Fibroblast of the conjunctiva (primary cell): ENCODE data around the gene AVEN.
A peak's percentile ranks its signal among the peaks of the same experiment; 100 is the strongest.

ENCODE experiments used
- DNase-seq: peaks from one replicate; pipeline ENCODE4 v3.0.0-alpha.2; 2010; ENCODE audit warnings: low read depth

The AVEN gene

GRCh38 chr15:33912326-33912725, 126.7 kb downstream of the AVEN start:
- no peak for DNase-seq

DNA sequence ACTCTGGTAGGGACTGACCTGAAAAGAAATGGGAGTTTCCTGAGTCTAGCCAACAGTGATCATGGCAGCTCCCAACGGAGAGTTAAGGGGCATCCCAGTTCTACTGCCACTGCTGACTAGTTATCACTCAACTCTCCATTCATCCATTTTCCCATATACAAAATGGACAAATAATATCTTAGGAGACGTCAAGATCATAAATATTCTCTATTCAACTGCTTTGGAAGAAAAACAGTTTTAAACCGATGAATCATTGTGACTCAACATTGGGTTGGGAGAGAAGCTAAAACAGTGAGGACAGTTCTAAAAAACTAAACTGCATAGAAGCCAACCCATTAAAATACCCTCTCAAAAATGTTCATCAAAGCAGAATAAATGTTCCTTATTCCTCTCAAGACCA, 128.3 kb downstream of the AVEN start:
- DNase-seq: no peak

GRCh38 chr15:33908406-33908805, 130.6 kb downstream of the AVEN start:
- DNase-seq: no peak

DNA sequence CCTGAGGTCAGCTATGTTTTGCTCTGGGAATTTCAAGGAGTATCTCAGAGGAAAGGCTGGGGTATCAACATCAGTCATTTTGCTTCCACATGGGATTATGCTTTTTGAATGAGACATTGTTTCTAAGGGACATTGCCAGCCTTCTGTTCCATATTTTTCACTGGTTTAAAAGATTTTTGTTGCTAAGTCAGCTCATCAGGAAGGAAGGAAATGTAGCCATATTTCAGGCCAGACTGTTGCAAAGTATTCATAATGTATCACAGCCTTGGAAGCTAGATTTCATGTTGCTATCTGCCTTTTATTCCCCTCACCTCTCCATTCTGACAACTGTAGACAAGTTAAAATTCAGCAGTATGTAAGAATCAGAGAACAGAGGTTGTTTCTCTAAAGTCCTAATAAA, 131.7 kb downstream of the AVEN start:
- DNase-seq: no peak

DNA sequence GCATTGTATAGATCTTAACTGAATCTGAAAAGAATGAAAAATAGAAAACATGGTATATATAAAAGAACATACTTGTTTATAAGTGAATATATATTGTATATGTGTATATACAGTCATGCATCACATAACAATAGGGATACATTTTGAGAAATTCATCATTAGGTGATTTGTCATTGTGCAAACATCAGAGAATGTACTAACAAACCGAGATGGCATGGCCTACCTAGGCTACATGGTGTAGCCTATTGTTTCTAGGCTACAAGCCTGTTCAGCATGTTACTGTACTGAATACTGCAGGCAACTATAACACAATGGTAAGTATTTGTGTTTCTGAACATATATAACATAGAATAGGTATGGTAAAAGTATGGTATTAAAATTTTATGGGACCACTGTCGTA, 135.3 kb downstream of the AVEN start:
- DNase-seq: no peak

DNA sequence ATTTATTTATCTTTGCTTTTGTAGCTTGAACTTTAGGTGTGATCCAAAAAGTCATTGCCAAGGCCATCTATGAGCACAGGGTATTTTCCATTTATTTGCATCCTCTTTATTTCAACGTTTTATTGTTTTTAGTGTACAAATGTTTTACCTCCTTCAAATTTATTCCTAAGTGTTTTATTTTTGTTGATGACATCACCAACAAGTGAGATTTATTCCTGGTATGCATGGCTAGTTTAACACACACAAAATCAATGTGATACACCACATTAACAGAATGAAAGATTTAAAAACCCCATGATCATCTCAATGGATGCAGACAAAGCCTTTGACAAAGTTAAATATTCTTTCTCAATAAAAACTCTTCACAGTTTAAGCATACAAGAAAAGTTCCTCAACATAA, 137.0 kb downstream of the AVEN start:
- DNase-seq: no peak

GRCh38 chr15:33894193-33894592, 144.8 kb downstream of the AVEN start:
- no peak for DNase-seq

DNA sequence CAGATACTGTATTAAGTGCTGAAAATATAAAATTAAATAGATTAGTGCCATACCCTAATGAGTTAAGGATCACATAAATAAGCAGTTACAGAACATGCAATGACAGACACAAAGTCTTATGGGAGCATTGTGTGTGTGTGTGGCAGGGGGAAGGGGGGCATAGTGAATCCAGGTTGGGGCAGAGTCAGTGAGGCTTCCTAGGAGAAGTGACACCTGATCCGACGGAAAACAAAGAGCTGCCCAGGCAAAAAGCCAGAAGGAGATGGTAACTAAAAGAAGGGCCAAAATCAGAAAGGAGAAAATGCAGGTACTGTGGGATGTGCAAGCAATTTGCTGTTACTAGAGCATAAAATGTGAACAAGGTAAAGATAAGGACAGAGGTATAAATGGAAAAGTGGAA, 150.8 kb downstream of the AVEN start:
- DNase-seq: no peak

- no peak for DNase-seq
These were observed 156.1 kb downstream of the AVEN start for GRCh38 chr15:33882921-33883320.

- DNase-seq: no peak
These were observed 164.8 kb downstream of the AVEN start for GRCh38 chr15:33874156-33874555.

- no peak for DNase-seq
These were observed 166.4 kb downstream of the AVEN start for GRCh38 chr15:33872416-33873106.

GRCh38 chr15:33871980-33872379, 167.0 kb downstream of the AVEN start:
- DNase-seq: no peak

DNA sequence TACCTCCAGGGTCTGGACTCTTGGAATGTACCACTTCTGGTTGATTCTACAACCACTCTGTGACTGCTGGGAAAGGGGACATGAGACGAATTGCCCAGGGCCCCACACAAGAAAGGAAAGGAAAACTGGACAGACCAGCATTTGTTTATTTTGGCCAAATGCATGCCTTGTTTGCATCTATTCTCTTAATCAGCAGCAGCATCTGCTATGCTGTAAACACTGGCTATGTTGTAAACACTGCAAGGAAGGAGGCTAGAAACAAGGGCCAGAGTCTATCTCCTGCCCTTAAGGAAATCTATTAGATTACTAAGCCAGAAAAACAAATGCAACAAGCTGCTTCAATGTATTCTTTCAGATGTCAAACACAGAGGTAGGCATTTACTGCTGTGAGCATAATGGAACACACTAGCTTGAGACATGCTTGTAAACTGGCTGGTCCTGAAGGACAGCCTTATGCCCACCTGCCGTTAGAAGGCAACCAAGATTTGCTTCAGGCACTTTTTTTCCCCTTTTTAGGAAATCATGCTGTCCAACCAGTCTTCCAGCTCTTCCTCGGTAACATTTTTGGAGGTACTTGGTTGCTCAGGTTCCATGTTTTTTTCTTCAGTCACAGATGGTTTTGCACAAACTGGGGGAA, 172.8 kb downstream of the AVEN start:
- no peak for DNase-seq

GRCh38 chr15:33865416-33865815, 173.6 kb downstream of the AVEN start:
- no peak for DNase-seq

GRCh38 chr15:33864360-33865075, 174.5 kb downstream of the AVEN start:
- no peak for DNase-seq

- DNase-seq: peak; percentile 17
These were observed 178.2 kb downstream of the AVEN start for GRCh38 chr15:33860754-33861153.

DNA sequence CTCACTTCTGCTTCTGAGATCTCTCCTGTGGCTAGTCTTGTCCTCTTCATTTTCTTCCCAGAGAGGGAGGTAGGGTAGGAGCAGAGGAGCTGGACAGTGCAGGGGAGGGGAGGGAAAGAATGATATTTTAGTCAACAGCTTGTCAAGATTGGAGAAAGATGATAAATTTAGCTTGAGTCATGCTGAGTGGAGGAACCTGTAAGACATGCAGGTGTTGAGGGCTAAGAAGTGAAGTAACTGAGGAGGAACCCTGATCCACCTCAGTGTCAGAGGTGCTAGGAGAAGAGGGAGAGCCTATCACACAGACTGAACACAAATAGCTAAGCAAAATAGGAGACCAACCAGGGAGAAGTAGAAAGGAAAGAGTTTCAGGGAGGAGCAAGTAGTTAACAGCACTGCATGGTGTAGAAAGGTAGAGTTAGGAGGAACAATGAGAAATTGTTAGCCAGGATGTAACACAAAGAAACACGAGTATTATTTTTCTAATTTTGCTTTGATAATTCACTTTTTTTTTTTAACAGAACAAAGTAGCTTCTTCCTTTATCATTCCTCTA, 178.9 kb downstream of the AVEN start:
- DNase-seq: no peak

GRCh38 chr15:33858836-33859235, 180.2 kb downstream of the AVEN start:
- DNase-seq: no peak

GRCh38 chr15:33857726-33858125, 181.3 kb downstream of the AVEN start:
- DNase-seq: no peak

DNA sequence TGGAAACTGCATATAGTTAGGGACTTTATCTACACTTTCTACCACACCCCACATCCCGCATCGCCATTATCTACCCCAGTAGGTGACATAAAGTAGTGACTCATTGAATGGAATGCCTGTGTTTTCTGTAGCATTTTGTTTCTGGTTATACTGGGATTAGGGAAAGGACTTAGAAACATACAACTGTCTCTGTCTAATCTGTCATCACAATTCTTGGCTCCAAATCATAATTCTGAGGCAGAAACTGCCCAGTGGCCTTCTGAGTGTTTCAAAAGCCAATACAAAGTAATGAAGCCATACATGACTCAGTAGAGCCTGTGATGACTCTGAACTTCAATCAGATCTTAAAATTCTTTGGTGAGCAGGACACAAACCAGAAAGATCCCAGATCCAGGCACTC, 186.4 kb downstream of the AVEN start:
- no peak for DNase-seq

DNA sequence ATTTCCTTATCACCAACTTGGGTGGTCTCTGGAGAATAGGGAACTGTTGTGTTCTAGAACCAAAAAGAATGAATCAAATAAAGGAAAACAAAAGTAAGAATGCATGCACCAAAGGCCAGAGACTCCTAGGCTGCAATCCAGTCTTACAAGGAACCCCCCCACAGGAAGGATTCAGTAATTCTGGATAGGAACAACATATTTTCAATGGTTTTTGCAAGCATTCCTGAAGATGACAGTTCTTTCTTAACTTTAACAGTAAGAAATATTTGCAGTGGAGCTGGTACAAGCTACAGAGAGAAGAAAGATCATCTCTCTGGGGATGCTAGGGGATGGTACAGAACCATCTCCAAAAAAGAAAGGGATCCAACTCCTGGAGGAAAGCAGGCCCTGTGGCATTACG, 186.9 kb downstream of the AVEN start:
- no peak for DNase-seq

DNA sequence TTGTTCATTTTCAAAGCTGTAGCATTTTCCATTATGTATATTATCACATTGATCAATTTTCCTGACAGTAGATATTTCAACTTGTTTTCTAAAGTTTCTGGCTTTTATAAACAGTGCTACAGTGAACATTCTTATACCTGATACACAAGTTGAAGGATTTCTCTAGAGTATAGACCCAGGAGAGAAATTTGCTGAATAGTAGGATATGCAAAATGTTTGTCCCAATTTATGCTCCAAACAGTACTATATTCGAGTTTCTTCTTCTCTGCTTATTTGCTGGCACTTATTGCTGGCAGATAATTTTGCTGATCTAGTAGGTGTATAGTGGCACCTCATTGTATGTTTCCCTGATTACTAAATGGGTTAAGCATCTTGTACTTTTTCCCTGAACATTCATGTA, 187.9 kb downstream of the AVEN start:
- no peak for DNase-seq

GRCh38 chr15:33848011-33848410, 191.0 kb downstream of the AVEN start:
- DNase-seq: no peak
